NT2/D1 (cell line): ENCODE results near the gene APOA1.

Experiments used
- SUZ12 ChIP-seq: IDR thresholded peaks from 2 replicates; pipeline ENCODE4 v1.6.1; 2011; ENCODE audit not compliant: insufficient read length, insufficient read depth; ENCODE audit errors: extremely low read depth
- YY1 ChIP-seq: IDR thresholded peaks from 2 replicates; pipeline ENCODE4 v1.6.1; 2011; ENCODE audit not compliant: insufficient read length, insufficient read depth
- ZNF274 ChIP-seq: IDR thresholded peaks from 2 replicates; pipeline ENCODE4 v1.6.1; 2011; ENCODE audit warnings: mild to moderate bottlenecking, low read depth, low read length

DNA sequence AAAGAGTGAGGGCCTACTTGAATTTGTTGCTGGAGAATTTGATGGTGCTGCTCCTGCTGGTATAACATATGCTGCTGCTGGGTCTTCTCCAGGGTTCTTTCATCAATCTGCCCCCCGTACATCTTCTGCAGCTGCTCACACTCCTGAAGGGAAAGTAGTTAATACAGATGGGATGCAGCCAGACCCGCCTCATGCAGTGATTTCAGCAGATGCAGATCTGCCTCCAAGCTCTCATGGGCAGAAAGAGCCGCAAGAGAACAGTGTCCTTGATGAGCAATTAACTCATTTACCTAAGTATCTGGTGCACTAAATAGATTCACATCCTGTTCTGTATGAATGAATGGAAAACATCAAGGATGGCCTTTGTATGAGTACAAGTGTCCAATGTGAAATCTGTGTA lies 24.8 kb upstream of the APOA1 start:
- no peak for TF ChIP-seq YY1
- no peak for TF ChIP-seq ZNF274
- no peak for TF ChIP-seq SUZ12
